ENCODE data around the gene USP1. TPM values are rescaled to one million over a fixed set of nuclear protein-coding genes. Genes with fewer than 3 reads are reported as not detected.

The USP1 gene
- total RNA-seq, 1 experiment from 2014 or later: 64.6 TPM

DNA sequence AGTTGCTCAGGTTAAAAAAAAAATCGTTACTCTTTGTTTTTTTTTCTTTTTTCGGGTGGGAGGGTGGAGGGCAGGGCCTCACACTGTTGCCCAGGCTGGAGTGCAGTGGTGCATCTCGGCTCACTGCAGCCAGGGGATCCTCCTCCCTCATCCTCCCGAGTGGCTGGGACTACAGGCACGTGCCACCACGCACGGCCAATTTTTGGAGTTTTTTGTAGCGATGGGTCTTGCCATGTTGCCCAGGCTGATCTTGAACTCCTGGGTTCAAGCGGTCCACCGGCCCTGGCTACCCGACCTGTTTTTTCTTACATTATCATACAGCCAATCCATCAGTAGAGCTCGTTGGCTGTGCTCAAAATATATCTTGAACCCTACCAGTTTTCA lies 2.2 kb upstream of the USP1 start:
- no CpG with 5 or more reads among the region's 12 CpGs for WGBS (ENCODE audit: extremely low coverage, insufficient read length, low lambda C conversion rate)
- Histone ChIP-seq H3K4me2 (ENCODE audit: insufficient read depth, insufficient read length, low read length) (no peak overlapping the region), H3K14ac (ENCODE audit: insufficient read depth, low read length) (no peak overlapping the region)

More for the DNA sequence above, 2.2 kb upstream of the USP1 start:
- Histone ChIP-seq H3K27me3 (ENCODE audit: insufficient read depth, low read length) (no peaks in the 10 kb centered on the region), H2BK20ac (ENCODE audit: low read depth, low read length, poor library complexity, severe bottlenecking) (no peak overlapping the region), H3K4me1 (ENCODE audit: insufficient read depth, low read length) (no peaks in the 10 kb centered on the region), H2BK15ac (ENCODE audit: low read depth, low read length) (no peak overlapping the region), H4K8ac (replicated peaks; ENCODE audit: insufficient read length, low read depth, low read length) (no peak overlapping the region), H2AK5ac (ENCODE audit: insufficient read length, low read length) (no peak overlapping the region), H2BK120ac (ENCODE audit: low read depth, low read length, poor library complexity, severe bottlenecking) (no peak overlapping the region), H3K27ac (ENCODE audit: insufficient read length, low read depth, low read length) (no peak overlapping the region), H2BK12ac (ENCODE audit: insufficient read length, low read depth, low read length) (no peak overlapping the region), H3K23me2 (ENCODE audit: insufficient read length, low read depth, low read length, poor library complexity, severe bottlenecking) (peaks cover 16% of the 10 kb centered on the region), H4K20me1 (ENCODE audit: control insufficient read depth, insufficient read depth, insufficient read length) (no peaks in the 10 kb centered on the region), H3K79me2 (ENCODE audit: insufficient read depth, low read length) (peaks cover 17% of the 10 kb centered on the region), H2BK5ac (ENCODE audit: insufficient read length, low read length) (no peak overlapping the region), H3K79me1 (ENCODE audit: insufficient read depth, low read depth, low read length, poor library complexity, severe bottlenecking) (no peaks in the 10 kb centered on the region), H3T11ph (ENCODE audit: low read length) (no peak overlapping the region), H3K4ac (ENCODE audit: low read depth, low read length) (no peak overlapping the region), H3K9ac (ENCODE audit: extremely low read depth, insufficient read length, low read length) (no peak overlapping the region), H4K5ac (ENCODE audit: insufficient read length, low read depth, low read length) (no peak overlapping the region), H4K91ac (ENCODE audit: insufficient read length, low read depth, low read length) (no peak overlapping the region), H3K23ac (ENCODE audit: insufficient read length, low read depth, low read length) (no peak overlapping the region), H2AFZ (ENCODE audit: low read length) (no peak overlapping the region), H3K9me3 (ENCODE audit: control insufficient read depth, low read depth, low read length) (no peaks in the 10 kb centered on the region), H3K18ac (ENCODE audit: insufficient read length, low read depth, low read length) (no peak overlapping the region), H3K56ac (ENCODE audit: insufficient read length, low read depth, low read length) (no peak overlapping the region)
- H3K4me3 Mint-ChIP-seq: peak overlapping the region in 1 of 2 experiments; percentile 88; a peak in 3 of 5 replicates
- H3K36me3 Mint-ChIP-seq (ENCODE audit: insufficient read depth in 1 of 3, low read depth in 3 of 3): peaks cover 0 to 4% (median 0%) of the 10 kb centered on the region in 3 experiments; a peak in 4 of 7 replicates
- TF ChIP-seq, protein P1, sequence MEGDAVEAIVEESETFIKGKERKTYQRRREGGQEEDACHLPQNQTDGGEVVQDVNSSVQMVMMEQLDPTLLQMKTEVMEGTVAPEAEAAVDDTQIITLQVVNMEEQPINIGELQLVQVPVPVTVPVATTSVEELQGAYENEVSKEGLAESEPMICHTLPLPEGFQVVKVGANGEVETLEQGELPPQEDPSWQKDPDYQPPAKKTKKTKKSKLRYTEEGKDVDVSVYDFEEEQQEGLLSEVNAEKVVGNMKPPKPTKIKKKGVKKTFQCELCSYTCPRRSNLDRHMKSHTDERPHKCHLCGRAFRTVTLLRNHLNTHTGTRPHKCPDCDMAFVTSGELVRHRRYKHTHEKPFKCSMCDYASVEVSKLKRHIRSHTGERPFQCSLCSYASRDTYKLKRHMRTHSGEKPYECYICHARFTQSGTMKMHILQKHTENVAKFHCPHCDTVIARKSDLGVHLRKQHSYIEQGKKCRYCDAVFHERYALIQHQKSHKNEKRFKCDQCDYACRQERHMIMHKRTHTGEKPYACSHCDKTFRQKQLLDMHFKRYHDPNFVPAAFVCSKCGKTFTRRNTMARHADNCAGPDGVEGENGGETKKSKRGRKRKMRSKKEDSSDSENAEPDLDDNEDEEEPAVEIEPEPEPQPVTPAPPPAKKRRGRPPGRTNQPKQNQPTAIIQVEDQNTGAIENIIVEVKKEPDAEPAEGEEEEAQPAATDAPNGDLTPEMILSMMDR (conservative IDR thresholded peaks at IDR 0.05): no peak
- H3K4me1 Mint-ChIP-seq: peaks cover 13 to 15% of the 10 kb centered on the region in 2 experiments
- no peaks in the 10 kb centered on the region for H3K9me3 Mint-ChIP-seq
- H3K27ac Mint-ChIP-seq: peak overlapping the region in 1 of 3 experiments; percentile 100; a peak in 1 of 7 replicates
- peaks cover 3% of the 10 kb centered on the region; the same call in 1 of the 2 replicates for H3K27me3 Mint-ChIP-seq (ENCODE audit: low read depth)
- no peak for DNase-seq

All from H9 (cell line).